ENCODE results near the gene CPEB4.

GRCh38 chr5:173863359-173863758 is 24.8 kb upstream of the CPEB4 start:
- TF ChIP-seq CTCF (IDR thresholded peaks at IDR 0.05), result no peak
- no peak for TF ChIP-seq SIN3A (IDR thresholded peaks at IDR 0.05; ENCODE audit: borderline replicate concordance, insufficient read depth, low read depth, low read length)
- TF ChIP-seq POLR2AphosphoS5 (IDR thresholded peaks at IDR 0.05; ENCODE audit: low read depth, low read length), result no peak
- no peak for TF ChIP-seq TCF7L2 (IDR thresholded peaks at IDR 0.05; ENCODE audit: low read depth, low read length)
- TF ChIP-seq REST (IDR thresholded peaks at IDR 0.05; ENCODE audit: insufficient read depth in 1 of 2, low read depth in 2 of 2, low read length in 1 of 2), result no peak

Data from Panc1 (cell line).